ENCODE measurements around the gene IRAK3. TPM values are rescaled to one million over a fixed set of nuclear protein-coding genes. Genes with fewer than 3 reads are reported as not detected.

Gene IRAK3
- total RNA-seq, 1 donor from 2014 or later = 0.05 TPM

GRCh38 chr12:66237505-66238175 is 48.6 kb downstream of the IRAK3 start:
- Histone ChIP-seq H3K27ac (ENCODE audit: low read depth, low read length) (no peak overlapping the region), H3K9ac (ENCODE audit: low read length) (no peak overlapping the region), H3K36me3 (ENCODE audit: insufficient read depth, low read length) (no peaks in the 10 kb centered on the region), H3K27me3 (ENCODE audit: insufficient read depth, low read length) (no peaks in the 10 kb centered on the region), H3K4me3 (ENCODE audit: insufficient read depth, low read depth, low read length) (no peak overlapping the region), H2AFZ (ENCODE audit: low read depth, low read length) (no peak overlapping the region), H3K79me2 (ENCODE audit: insufficient read depth, low read length) (no peaks in the 10 kb centered on the region), H3K9me3 (ENCODE audit: insufficient read depth, low read depth, low read length) (no peaks in the 10 kb centered on the region), H3K4me2 (ENCODE audit: low read length) (no peak overlapping the region), H4K20me1 (ENCODE audit: insufficient read depth, low read length) (no peaks in the 10 kb centered on the region), H3K4me1 (ENCODE audit: insufficient read depth, low read length) (peaks cover 3% of the 10 kb centered on the region)
- Mint-ChIP-seq H3K36me3 (ENCODE audit: low read depth, unreplicated experiment) (no peaks in the 10 kb centered on the region), H3K27me3 (ENCODE audit: low read depth, unreplicated experiment) (peaks cover 23% of the 10 kb centered on the region), H3K4me1 (ENCODE audit: low read depth, unreplicated experiment) (peaks cover 4% of the 10 kb centered on the region), H3K27ac (ENCODE audit: unreplicated experiment) (no peak overlapping the region), H3K9me3 (ENCODE audit: unreplicated experiment) (no peaks in the 10 kb centered on the region), H3K4me3 (ENCODE audit: unreplicated experiment) (no peak overlapping the region)
- TF ChIP-seq CTCF (IDR thresholded peaks at IDR 0.05; ENCODE audit: insufficient read depth, low read depth, low read length) (no peak), EZH2 (IDR thresholded peaks at IDR 0.05; ENCODE audit: insufficient read depth, low read length) (no peak)
- DNase-seq (ENCODE audit: low read depth) (no peak), FAIRE-seq (no peak)

- peaks cover 24% of the 10 kb centered on the region for H3K27me3 Mint-ChIP-seq (ENCODE audit: low read depth, unreplicated experiment)
- Histone ChIP-seq H3K9me3 (ENCODE audit: insufficient read depth, low read depth, low read length) (no peaks in the 10 kb centered on the region), H2AFZ (ENCODE audit: low read depth, low read length) (no peak overlapping the region), H3K79me2 (ENCODE audit: insufficient read depth, low read length) (no peaks in the 10 kb centered on the region), H3K4me3 (ENCODE audit: insufficient read depth, low read depth, low read length) (no peak overlapping the region), H4K20me1 (ENCODE audit: insufficient read depth, low read length) (no peaks in the 10 kb centered on the region), H3K36me3 (ENCODE audit: insufficient read depth, low read length) (no peaks in the 10 kb centered on the region), H3K4me2 (ENCODE audit: low read length) (no peak overlapping the region), H3K27me3 (ENCODE audit: insufficient read depth, low read length) (no peaks in the 10 kb centered on the region), H3K4me1 (ENCODE audit: insufficient read depth, low read length) (peaks cover 3% of the 10 kb centered on the region), H3K27ac (ENCODE audit: low read depth, low read length) (no peak overlapping the region), H3K9ac (ENCODE audit: low read length) (no peak overlapping the region)
- H3K36me3 Mint-ChIP-seq (ENCODE audit: low read depth, unreplicated experiment) = no peaks in the 10 kb centered on the region
- DNase-seq (ENCODE audit: low read depth) = no peak
- H3K4me1 Mint-ChIP-seq (ENCODE audit: low read depth, unreplicated experiment) = peaks cover 4% of the 10 kb centered on the region
- TF ChIP-seq CTCF (IDR thresholded peaks at IDR 0.05; ENCODE audit: insufficient read depth, low read depth, low read length) = no peak
- no peak for TF ChIP-seq EZH2 (IDR thresholded peaks at IDR 0.05; ENCODE audit: insufficient read depth, low read length)
- FAIRE-seq = no peak
- H3K9me3 Mint-ChIP-seq (ENCODE audit: unreplicated experiment) = no peaks in the 10 kb centered on the region
- H3K27ac Mint-ChIP-seq (ENCODE audit: unreplicated experiment) = no peak overlapping the region
- H3K4me3 Mint-ChIP-seq (ENCODE audit: unreplicated experiment) = no peak overlapping the region
Observed at GRCh38 chr12:66239295-66239694, 50.3 kb downstream of the IRAK3 start.

- H3K9me3 Mint-ChIP-seq (ENCODE audit: unreplicated experiment) = no peaks in the 10 kb centered on the region
- no peak for FAIRE-seq
- H3K4me3 Mint-ChIP-seq (ENCODE audit: unreplicated experiment) = no peak overlapping the region
Observed at GRCh38 chr12:66240096-66240820, 51.2 kb downstream of the IRAK3 start.

More at GRCh38 chr12:66240096-66240820, 51.2 kb downstream of the IRAK3 start:
- H3K27ac Mint-ChIP-seq (ENCODE audit: unreplicated experiment) = no peak overlapping the region
- H3K4me1 Mint-ChIP-seq (ENCODE audit: low read depth, unreplicated experiment) = peaks cover 4% of the 10 kb centered on the region
- no peak for TF ChIP-seq CTCF (IDR thresholded peaks at IDR 0.05; ENCODE audit: insufficient read depth, low read depth, low read length)
- TF ChIP-seq EZH2 (IDR thresholded peaks at IDR 0.05; ENCODE audit: insufficient read depth, low read length) = no peak
- H3K36me3 Mint-ChIP-seq (ENCODE audit: low read depth, unreplicated experiment) = no peaks in the 10 kb centered on the region
- Histone ChIP-seq H3K4me1 (ENCODE audit: insufficient read depth, low read length) (no peaks in the 10 kb centered on the region), H4K20me1 (ENCODE audit: insufficient read depth, low read length) (no peaks in the 10 kb centered on the region), H3K4me2 (ENCODE audit: low read length) (no peak overlapping the region), H3K27me3 (ENCODE audit: insufficient read depth, low read length) (no peaks in the 10 kb centered on the region), H3K27ac (ENCODE audit: low read depth, low read length) (no peak overlapping the region), H3K79me2 (ENCODE audit: insufficient read depth, low read length) (no peaks in the 10 kb centered on the region), H2AFZ (ENCODE audit: low read depth, low read length) (no peak overlapping the region), H3K9ac (ENCODE audit: low read length) (no peak overlapping the region), H3K36me3 (ENCODE audit: insufficient read depth, low read length) (no peaks in the 10 kb centered on the region), H3K4me3 (ENCODE audit: insufficient read depth, low read depth, low read length) (no peak overlapping the region), H3K9me3 (ENCODE audit: insufficient read depth, low read depth, low read length) (no peaks in the 10 kb centered on the region)
- no peak for DNase-seq (ENCODE audit: low read depth)
- H3K27me3 Mint-ChIP-seq (ENCODE audit: low read depth, unreplicated experiment) = peaks cover 26% of the 10 kb centered on the region
